ENCODE results near the gene CLTB. TPM values are rescaled to one million over a fixed set of nuclear protein-coding genes. Genes with fewer than 3 reads are reported as not detected.

CLTB gene
- total and polyA plus RNA-seq, 2 donors: 29.6 to 146 TPM

DNA sequence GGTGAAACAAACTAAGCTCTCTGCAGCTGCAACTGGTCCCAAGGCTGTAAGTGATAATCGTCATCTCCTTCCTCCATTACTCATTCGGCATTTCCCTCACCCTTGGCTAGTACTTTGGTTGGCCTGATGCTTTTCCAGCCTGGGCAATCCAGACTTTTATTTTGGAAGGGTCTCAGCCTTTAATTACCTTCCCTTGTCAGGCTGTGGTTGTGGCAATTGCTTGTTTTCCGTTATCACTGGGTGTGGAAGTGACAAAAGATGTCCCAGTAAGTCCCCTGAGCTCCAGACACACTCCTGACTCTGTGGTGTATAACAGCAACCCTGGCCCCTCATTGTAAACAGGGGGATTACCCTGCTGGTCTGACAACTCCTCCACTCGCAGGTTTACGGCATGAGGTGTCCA is 25.6 kb upstream of the CLTB start:
- H3K27ac ChIP-seq (ENCODE audit: low read depth): no peak overlapping the region
- no peaks in the 10 kb centered on the region for H3K4me1 ChIP-seq (ENCODE audit: insufficient read depth)
- DNase-seq (ENCODE audit: extremely low spot score): no peak
- H3K36me3 ChIP-seq (ENCODE audit: insufficient read depth): no peaks in the 10 kb centered on the region
- H3K4me3 ChIP-seq (ENCODE audit: low read depth, low read length): no peak overlapping the region
- WGBS: 14% methylated on average over 5 of the region's 5 CpGs

DNA sequence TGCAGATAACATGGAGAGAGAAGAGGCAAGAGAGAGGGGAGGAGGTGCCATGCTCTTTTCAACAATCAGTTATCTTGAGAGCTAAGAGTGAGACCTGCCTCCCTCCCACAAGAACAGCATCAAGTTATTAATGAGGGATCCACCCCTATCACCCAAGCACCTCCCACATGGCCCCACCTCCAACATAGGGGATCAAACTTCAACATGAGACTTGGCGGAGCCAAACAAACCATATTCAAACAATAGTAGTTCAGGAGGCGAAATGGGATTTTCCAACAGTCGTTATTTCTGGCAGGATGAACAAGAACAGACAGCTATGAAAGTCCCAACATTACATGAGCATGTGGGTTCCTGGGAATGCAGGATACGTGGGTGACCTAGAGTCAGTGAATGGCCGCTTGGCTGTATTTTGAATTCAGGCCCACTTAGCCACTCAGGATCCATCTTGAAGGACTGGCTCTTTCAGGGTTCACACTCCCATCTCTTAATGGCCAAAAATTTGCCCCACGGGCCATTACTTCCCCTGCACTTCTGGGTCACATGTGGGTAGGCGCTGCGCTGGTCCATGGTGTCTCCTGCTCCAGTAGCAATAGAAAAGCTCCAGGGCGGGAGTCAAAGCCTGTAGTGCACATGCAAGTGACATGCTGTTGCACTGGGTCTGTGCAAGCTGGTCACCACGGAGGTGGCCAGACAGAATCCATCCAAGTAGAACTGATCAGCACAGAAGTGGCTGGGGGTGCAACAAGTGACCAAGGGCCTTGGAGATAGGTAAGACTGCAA is 24.8 kb upstream of the CLTB start:
- H3K36me3 ChIP-seq (ENCODE audit: insufficient read depth): no peaks in the 10 kb centered on the region
- no peak overlapping the region for H3K27ac ChIP-seq (ENCODE audit: low read depth)
- DNase-seq (ENCODE audit: extremely low spot score): no peak
- H3K4me1 ChIP-seq (ENCODE audit: insufficient read depth): no peaks in the 10 kb centered on the region
- no peak overlapping the region for H3K4me3 ChIP-seq (ENCODE audit: low read depth, low read length)
- 72% methylated on average over 10 of the region's 10 CpGs for WGBS

DNA sequence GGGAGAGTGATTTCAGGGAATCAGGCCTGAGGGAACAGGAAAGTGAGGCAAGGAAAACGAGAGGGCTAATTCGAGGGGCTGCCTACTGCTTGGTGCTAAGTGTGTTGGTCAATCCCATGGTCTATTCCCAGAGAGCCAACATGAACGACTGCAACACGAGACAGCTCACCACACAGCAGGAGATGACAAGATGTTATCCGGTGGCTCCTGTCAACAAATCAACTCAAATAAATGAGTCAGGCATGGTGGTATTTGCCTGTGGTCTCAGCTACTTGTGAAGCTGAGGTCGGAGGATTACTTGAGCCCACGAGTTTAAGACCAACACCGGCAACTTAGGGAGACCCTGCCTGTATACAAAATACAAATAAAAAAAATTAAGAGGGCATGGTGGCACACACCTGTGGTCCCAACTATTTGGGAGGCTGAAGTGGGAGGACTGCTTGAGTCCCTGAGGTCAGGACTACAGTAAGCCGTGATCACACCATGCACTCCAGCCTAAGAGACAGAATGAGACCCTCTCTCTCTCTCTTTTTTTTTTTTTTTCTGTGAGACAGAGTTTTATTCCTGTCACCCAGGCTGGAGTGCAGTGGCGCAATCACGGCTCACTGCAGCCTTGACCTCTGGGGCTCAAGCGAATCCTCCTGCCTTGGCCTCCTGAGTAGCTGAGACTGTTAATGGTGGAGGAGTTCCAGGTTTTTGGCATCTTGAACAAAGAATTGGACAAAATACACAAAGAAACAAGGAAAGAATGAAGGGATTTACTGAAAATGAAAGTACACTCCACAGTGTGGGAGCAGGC is 22.8 kb upstream of the CLTB start:
- WGBS: 65% methylated on average over 12 of the region's 12 CpGs
- no peak for DNase-seq (ENCODE audit: extremely low spot score)
- no peak overlapping the region for H3K4me3 ChIP-seq (ENCODE audit: low read depth, low read length)

DNA sequence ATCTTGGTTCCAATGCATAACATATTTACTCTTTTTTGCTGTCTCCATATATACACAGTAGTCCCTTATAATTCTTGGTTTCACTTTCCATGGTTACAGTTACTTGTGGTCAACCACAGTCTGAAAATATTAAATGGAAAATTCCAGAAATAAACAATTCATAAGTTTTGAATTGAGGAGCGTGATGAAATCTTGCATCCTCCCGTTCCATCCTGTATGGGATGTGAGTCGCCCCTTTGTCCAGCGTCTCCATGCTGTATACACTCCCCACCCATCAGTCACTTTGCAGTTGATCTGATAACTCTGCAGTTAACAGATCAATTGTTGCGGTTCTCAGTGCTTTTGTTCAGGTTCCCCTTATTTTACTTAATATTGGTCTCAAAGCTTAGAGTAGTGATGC is 20.3 kb upstream of the CLTB start:
- WGBS: 41% methylated on average over 5 of the region's 5 CpGs
- no peaks in the 10 kb centered on the region for H3K4me1 ChIP-seq (ENCODE audit: insufficient read depth)
- DNase-seq (ENCODE audit: extremely low spot score): no peak
- H3K36me3 ChIP-seq (ENCODE audit: insufficient read depth): no peaks in the 10 kb centered on the region
- H3K27ac ChIP-seq (ENCODE audit: low read depth): no peak overlapping the region
- H3K4me3 ChIP-seq (ENCODE audit: low read depth, low read length): no peak overlapping the region

More for the DNA sequence above, 22.8 kb upstream of the CLTB start:
- H3K27ac ChIP-seq (ENCODE audit: low read depth): no peak overlapping the region
- no peaks in the 10 kb centered on the region for H3K36me3 ChIP-seq (ENCODE audit: insufficient read depth)
- no peaks in the 10 kb centered on the region for H3K4me1 ChIP-seq (ENCODE audit: insufficient read depth)

DNA sequence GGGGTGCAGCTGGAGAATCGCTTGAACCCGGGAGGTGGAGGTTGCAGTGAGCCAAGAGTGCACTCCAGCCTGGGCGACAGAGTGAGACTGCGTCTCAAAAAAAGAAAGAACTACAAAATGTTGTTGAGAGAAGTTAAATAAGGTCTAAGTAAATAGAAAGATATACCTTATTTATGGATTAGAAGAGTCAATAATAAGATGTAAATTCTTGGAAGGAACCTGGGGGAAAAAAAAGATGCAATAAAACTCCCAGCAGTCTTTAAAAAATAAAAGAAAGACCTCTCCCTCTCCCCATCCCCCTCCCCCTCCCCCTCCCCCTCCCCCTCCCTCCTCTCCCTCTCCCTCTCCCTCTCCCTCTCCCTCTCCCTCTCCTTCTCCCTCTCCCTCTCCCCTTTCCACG is 16.4 kb upstream of the CLTB start:
- WGBS: 90% methylated on average over 4 of the region's 5 CpGs
- H3K36me3 ChIP-seq (ENCODE audit: insufficient read depth): no peaks in the 10 kb centered on the region
- H3K4me3 ChIP-seq (ENCODE audit: low read depth, low read length): no peak overlapping the region
- H3K27ac ChIP-seq (ENCODE audit: low read depth): no peak overlapping the region
- DNase-seq (ENCODE audit: extremely low spot score): no peak
- no peaks in the 10 kb centered on the region for H3K4me1 ChIP-seq (ENCODE audit: insufficient read depth)

DNA sequence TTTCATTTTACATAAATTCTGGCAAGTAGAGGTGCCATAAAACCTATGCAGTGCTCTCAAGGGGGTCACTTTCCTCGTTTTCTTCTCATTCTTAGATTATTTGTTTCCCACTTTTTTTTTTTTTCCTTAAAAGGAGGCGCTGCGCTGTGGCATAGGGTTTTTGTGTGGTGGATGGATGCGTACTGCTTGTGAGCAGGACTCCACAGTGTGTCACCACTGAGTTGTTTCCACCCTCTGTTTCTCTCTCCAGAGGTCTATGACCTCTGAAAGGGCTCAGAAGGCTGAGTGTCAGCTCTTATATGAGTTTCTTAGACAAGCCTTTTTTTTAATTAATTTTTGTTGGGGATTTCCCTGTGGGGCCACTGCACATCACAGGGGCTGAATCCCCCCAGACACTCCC is 13.6 kb upstream of the CLTB start:
- no peak for DNase-seq (ENCODE audit: extremely low spot score)
- Histone ChIP-seq H3K27ac (ENCODE audit: low read depth) (no peak overlapping the region), H3K36me3 (ENCODE audit: insufficient read depth) (no peaks in the 10 kb centered on the region), H3K4me1 (ENCODE audit: insufficient read depth) (no peaks in the 10 kb centered on the region), H3K4me3 (ENCODE audit: low read depth, low read length) (no peak overlapping the region)
- WGBS: 58% methylated on average over 4 of the region's 4 CpGs

DNA sequence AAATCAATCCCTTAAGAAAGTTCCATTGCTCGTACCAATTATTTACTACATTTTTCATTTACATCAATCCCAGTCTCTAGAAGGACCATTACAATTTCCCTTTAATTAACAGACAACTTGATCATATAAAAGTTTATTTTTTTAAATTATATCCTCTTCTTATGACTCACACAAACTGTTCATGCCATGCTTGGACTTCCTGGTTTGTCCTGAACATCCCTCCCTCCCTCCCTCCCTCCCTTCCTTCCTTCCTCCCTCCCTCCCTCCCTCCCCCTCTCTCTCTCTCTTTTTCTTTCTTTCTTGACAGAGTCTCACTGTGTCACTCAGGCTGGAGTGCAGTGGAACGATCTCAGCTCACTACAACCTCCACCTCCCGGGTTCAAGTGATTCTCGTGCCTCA is 11.6 kb upstream of the CLTB start:
- no peaks in the 10 kb centered on the region for H3K4me1 ChIP-seq (ENCODE audit: insufficient read depth)
- H3K27ac ChIP-seq (ENCODE audit: low read depth): no peak overlapping the region
- no peak overlapping the region for H3K4me3 ChIP-seq (ENCODE audit: low read depth, low read length)
- no peaks in the 10 kb centered on the region for H3K36me3 ChIP-seq (ENCODE audit: insufficient read depth)
- no peak for DNase-seq (ENCODE audit: extremely low spot score)
- 78% methylated on average over 4 of the region's 4 CpGs for WGBS

DNA sequence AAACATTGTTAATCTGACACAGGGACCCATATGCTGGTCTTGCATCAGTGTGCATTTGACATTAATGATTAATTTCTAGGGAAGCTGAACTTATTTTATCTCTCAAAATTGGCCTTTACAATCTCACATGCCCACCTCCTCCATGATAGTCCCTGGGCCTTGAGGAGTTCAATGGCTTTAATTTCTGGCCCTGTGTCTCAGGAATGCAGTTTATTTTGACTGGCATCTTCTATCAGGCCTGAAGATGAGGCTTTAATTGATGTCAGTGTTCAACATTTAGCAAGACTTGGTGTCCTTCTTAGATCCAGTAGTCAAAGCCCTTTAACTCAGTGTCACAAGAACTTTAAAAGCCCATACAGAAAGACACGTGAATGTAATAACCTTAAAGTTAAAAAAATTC is 10.5 kb upstream of the CLTB start:
- no peak for DNase-seq (ENCODE audit: extremely low spot score)

DNA sequence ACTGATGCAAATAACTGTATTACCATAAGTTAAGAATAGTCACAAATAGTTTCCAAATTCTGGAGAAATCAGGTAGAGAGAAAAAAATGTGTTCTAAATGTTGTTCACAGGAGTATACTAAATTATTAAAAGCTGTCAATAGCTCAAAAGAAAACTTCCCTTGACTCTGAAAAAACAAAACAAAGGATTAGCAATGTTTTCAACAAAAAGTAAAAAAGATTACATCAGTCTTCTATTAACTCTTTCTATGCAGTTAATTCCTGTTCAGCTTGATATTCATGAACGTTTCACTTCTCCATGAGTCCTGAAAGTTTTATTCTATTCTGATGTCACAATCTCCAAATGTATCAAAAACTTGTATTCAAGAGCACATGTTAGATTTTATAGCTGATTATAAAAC is 9.5 kb upstream of the CLTB start:
- Histone ChIP-seq H3K4me3 (ENCODE audit: low read depth, low read length) (no peak overlapping the region), H3K36me3 (ENCODE audit: insufficient read depth) (no peaks in the 10 kb centered on the region), H3K4me1 (ENCODE audit: insufficient read depth) (no peaks in the 10 kb centered on the region), H3K27ac (ENCODE audit: low read depth) (no peak overlapping the region)
- DNase-seq (ENCODE audit: extremely low spot score): no peak
- 92% methylated on average over 1 of the region's 1 CpG for WGBS

More for the DNA sequence above, 10.5 kb upstream of the CLTB start:
- 83% methylated on average over 1 of the region's 1 CpG for WGBS
- H3K4me3 ChIP-seq (ENCODE audit: low read depth, low read length): no peak overlapping the region
- H3K4me1 ChIP-seq (ENCODE audit: insufficient read depth): no peaks in the 10 kb centered on the region
- no peak overlapping the region for H3K27ac ChIP-seq (ENCODE audit: low read depth)
- no peaks in the 10 kb centered on the region for H3K36me3 ChIP-seq (ENCODE audit: insufficient read depth)

DNA sequence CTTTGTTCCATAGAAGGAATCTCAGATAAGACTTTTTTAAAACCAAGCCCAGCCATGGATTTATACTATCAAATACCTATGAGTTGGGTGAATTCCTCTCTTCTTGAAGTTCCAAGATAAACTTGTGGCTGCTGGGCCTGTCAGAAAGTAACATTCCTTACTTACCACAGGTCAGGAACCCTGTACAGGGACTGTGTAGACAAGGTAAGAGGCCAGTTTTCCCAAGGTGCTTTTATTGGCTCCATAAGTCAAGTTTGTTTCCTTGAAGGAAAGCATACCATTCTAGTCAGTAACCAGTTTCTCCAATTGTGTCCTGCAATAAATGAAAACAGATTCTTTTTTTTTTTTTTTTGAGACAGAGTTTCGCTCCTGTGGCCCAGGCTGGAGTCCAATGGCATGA is 8.8 kb upstream of the CLTB start:
- H3K4me1 ChIP-seq (ENCODE audit: insufficient read depth): no peaks in the 10 kb centered on the region
- H3K4me3 ChIP-seq (ENCODE audit: low read depth, low read length): no peak overlapping the region
- DNase-seq (ENCODE audit: extremely low spot score): no peak
- H3K27ac ChIP-seq (ENCODE audit: low read depth): no peak overlapping the region
- H3K36me3 ChIP-seq (ENCODE audit: insufficient read depth): no peaks in the 10 kb centered on the region
- WGBS: 83% methylated on average over 1 of the region's 1 CpG

DNA sequence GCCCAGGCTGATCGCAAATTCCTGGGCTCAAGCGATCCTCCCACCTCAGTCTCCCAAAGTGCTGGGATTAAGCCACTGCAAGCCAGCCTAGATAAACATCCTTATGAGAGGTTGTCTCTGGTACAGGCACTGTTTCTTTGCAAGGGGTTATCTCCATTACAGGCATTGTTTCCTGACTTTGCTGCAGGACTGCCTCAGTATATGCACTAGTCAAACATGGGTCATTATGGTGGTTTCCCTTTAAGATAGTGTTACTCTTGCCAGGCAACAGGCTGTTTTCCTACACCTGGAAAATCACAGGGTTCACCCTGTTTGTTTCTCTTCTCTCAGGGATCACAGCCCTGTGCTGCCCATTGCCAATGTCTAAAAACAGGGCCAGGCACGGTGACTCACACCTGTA is 7.8 kb upstream of the CLTB start:
- Histone ChIP-seq H3K4me1 (ENCODE audit: insufficient read depth) (no peaks in the 10 kb centered on the region), H3K4me3 (ENCODE audit: low read depth, low read length) (no peak overlapping the region), H3K27ac (ENCODE audit: low read depth) (no peak overlapping the region), H3K36me3 (ENCODE audit: insufficient read depth) (no peaks in the 10 kb centered on the region)
- no peak for DNase-seq (ENCODE audit: extremely low spot score)
- 75% methylated on average over 3 of the region's 3 CpGs for WGBS

DNA sequence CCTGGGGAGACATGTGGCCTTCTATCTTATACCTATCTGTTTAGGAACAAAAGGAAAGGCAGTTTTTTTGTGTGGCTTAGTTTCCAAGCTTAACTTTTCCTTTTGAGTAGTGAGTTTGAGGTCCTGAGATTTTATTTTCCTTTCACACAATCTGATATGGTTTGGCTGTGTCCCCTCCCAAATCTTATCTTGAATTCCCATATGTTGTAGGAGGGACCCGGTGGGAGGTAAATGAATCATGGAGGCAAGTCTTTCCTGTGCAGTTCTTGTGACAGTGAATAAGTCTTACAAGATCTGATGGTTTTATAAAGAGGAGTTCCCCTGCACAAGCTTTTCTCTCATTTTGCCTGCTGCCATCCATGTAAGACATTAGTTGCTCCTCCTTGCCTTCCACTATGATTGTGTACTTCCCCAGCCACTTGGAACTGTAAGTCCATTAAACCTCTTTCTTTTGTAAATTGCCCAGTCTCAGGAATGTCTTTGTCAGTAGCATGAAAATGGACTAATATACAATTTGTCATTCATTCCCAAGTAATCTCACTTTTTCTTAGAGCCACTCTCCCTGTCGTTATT is 4.7 kb upstream of the CLTB start:
- no peaks in the 10 kb centered on the region for H3K36me3 ChIP-seq (ENCODE audit: insufficient read depth)
- H3K4me3 ChIP-seq (ENCODE audit: low read depth, low read length): no peak overlapping the region
- H3K4me1 ChIP-seq (ENCODE audit: insufficient read depth): no peaks in the 10 kb centered on the region
- DNase-seq (ENCODE audit: extremely low spot score): no peak
- no peak overlapping the region for H3K27ac ChIP-seq (ENCODE audit: low read depth)
- 53% methylated on average over 2 of the region's 2 CpGs for WGBS

DNA sequence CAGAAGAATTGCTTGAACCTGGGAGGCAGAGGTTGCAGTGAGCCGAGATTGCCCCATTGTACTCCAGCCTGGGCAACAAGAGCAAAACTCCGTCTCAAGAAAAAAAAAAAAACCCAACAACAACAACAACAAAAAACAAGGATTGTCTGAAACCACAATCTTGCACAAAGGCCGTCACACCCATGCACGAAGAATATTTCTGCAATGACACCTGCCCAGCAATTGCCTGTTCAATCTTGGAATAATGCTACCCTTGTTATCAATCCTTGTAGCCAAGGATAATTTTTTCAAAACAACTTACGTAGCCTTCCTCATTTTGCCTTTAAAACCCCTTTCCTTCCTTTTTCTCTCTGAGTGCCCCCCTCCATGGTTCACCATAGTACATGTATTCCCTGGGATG is 3.7 kb upstream of the CLTB start:
- WGBS: 86% methylated on average over 5 of the region's 5 CpGs
- DNase-seq (ENCODE audit: extremely low spot score): no peak
- Histone ChIP-seq H3K4me1 (ENCODE audit: insufficient read depth) (no peaks in the 10 kb centered on the region), H3K36me3 (ENCODE audit: insufficient read depth) (no peaks in the 10 kb centered on the region), H3K4me3 (ENCODE audit: low read depth, low read length) (no peak overlapping the region), H3K27ac (ENCODE audit: low read depth) (no peak overlapping the region)

DNA sequence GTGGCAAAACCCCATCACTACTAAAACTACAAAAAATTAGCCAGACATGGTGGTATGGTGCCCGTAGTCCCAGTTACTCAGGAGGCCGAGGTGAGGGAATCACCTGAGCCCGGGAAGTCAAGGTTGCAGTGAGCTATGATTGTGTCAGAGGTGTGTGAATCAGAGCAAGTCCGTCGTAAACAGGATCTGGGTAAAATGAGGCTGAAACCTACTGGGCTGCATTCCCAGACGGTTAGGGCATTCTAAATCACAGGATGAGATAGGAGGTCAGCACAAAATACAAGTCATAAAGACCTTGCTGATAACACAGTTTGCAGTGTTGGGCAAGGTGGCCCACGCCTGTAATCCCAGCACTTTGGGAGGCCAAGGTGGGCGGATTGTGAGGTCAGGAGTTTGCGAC is 1.9 kb upstream of the CLTB start:
- DNase-seq (ENCODE audit: extremely low spot score): no peak
- Histone ChIP-seq H3K36me3 (ENCODE audit: insufficient read depth) (no peaks in the 10 kb centered on the region), H3K27ac (ENCODE audit: low read depth) (no peak overlapping the region), H3K4me3 (ENCODE audit: low read depth, low read length) (no peak overlapping the region), H3K4me1 (ENCODE audit: insufficient read depth) (no peaks in the 10 kb centered on the region)
- WGBS: 67% methylated on average over 9 of the region's 9 CpGs

All from urinary bladder (tissue), 4 donors.